CD4-positive, alpha-beta T cell treated with Interleukin-12 subunit alpha and Interleukin-12 subunit beta, for 1 hour (primary cell): ENCODE measurements around the gene TBC1D30.

Source experiments
- DNase-seq: peaks from one replicate; pipeline ENCODE4 v3.0.0-alpha.2; 2020

Gene TBC1D30

GRCh38 chr12:64875186-64875585 is 50.7 kb downstream of the TBC1D30 start:
- no peak for DNase-seq

GRCh38 chr12:64876388-64877071 is 52.1 kb downstream of the TBC1D30 start:
- no peak for DNase-seq

GRCh38 chr12:64877363-64878004 is 53.0 kb downstream of the TBC1D30 start:
- no peak for DNase-seq

GRCh38 chr12:64882687-64883086 is 58.2 kb downstream of the TBC1D30 start:
- DNase-seq = no peak

GRCh38 chr12:64883264-64884163 is 59.1 kb downstream of the TBC1D30 start:
- DNase-seq = no peak

GRCh38 chr12:64884164-64884542 is 59.7 kb downstream of the TBC1D30 start:
- no peak for DNase-seq

GRCh38 chr12:64884728-64885127 is 60.3 kb downstream of the TBC1D30 start:
- no peak for DNase-seq

GRCh38 chr12:64889434-64890216 is 65.2 kb downstream of the TBC1D30 start:
- DNase-seq = no peak

- DNase-seq = peak; percentile 58
Observed at GRCh38 chr12:64890873-64891468, 66.5 kb downstream of the TBC1D30 start.

GRCh38 chr12:64891629-64892028 is 67.2 kb downstream of the TBC1D30 start:
- no peak for DNase-seq

- no peak for DNase-seq
Observed at GRCh38 chr12:64892561-64892960, 68.1 kb downstream of the TBC1D30 start.

GRCh38 chr12:64893961-64894360 is 69.5 kb downstream of the TBC1D30 start:
- DNase-seq = no peak

- DNase-seq = no peak
Observed at GRCh38 chr12:64894827-64895475, 70.5 kb downstream of the TBC1D30 start.

- DNase-seq = no peak
Observed at GRCh38 chr12:64895526-64895925, 71.1 kb downstream of the TBC1D30 start.

GRCh38 chr12:64900540-64900939 is 76.1 kb downstream of the TBC1D30 start:
- no peak for DNase-seq

GRCh38 chr12:64903479-64904152 is 79.2 kb downstream of the TBC1D30 start:
- DNase-seq = no peak

GRCh38 chr12:64907097-64907496 is 82.7 kb downstream of the TBC1D30 start:
- DNase-seq = no peak

- DNase-seq = no peak
Observed at GRCh38 chr12:64909124-64909523, 84.7 kb downstream of the TBC1D30 start.

GRCh38 chr12:64911081-64911480 is 86.6 kb downstream of the TBC1D30 start:
- DNase-seq = no peak

- no peak for DNase-seq
Observed at GRCh38 chr12:64911912-64912311, 87.5 kb downstream of the TBC1D30 start.

- DNase-seq = no peak
Observed at GRCh38 chr12:64912516-64913255, 88.2 kb downstream of the TBC1D30 start.
